GM12878 (cell line): ENCODE data around the gene SMIM28.

Source experiments
- ATF3 ChIP-seq: IDR thresholded peaks from 2 replicates; pipeline ENCODE4 v1.6.1; 2011; ENCODE audit warnings: low read depth, mild to moderate bottlenecking, low read length, moderate library complexity, borderline replicate concordance; ENCODE audit errors: extremely low read depth
- CTCF ChIP-seq, 3 experiments: IDR thresholded peaks in 2 of 3; conservative IDR thresholded peaks in 1 of 3; 2 replicates each; pipeline ENCODE4 v1.5.1; 2011; ENCODE audit warnings: low read depth in 3 of 3, low read length in 3 of 3, mild to moderate bottlenecking in 3 of 3, control low read depth in 2 of 3, moderate library complexity in 2 of 3, inconsistent platforms in 1 of 3, mixed read lengths in 1 of 3; ENCODE audit not compliant: control insufficient read depth in 2 of 3, insufficient read depth in 1 of 3; ENCODE audit errors: extremely low read depth in 1 of 3
- E2F4 ChIP-seq: IDR thresholded peaks from 2 replicates; pipeline ENCODE4 v1.6.1; 2012; ENCODE audit warnings: low read depth, low read length, improper control_type of control experiment
- EZH2 ChIP-seq: IDR thresholded peaks from 2 replicates; pipeline ENCODE4 v1.6.1; 2012; ENCODE audit warnings: low read depth, mild to moderate bottlenecking, control low read depth, inconsistent platforms, low read length, borderline replicate concordance; ENCODE audit not compliant: control insufficient read depth
- HDGF ChIP-seq: fragments of 450-650 bp; IDR thresholded peaks from 2 replicates; pipeline ENCODE4 v1.6.1; 2016; ENCODE audit warnings: antibody characterized with exemption
- KLF5 ChIP-seq: fragments of 450-650 bp; IDR thresholded peaks from 2 replicates; pipeline ENCODE4 v1.6.1; 2014; ENCODE audit warnings: mild to moderate bottlenecking; ENCODE audit not compliant: partially characterized antibody
- POLR2A ChIP-seq: IDR thresholded peaks from 2 replicates; pipeline ENCODE4 v1.6.1; 2011; ENCODE audit warnings: low read depth, mild to moderate bottlenecking, low read length
- RAD21 ChIP-seq: IDR thresholded peaks from 2 replicates; pipeline ENCODE4 v1.6.1; 2011; ENCODE audit warnings: mild to moderate bottlenecking, low read depth, low read length, moderate library complexity; ENCODE audit not compliant: insufficient read depth
- USF1 ChIP-seq: IDR thresholded peaks from 2 replicates; pipeline ENCODE4 v1.6.1; 2011; ENCODE audit warnings: borderline replicate concordance, low read depth, mild to moderate bottlenecking, moderate library complexity, mixed read lengths, low read length; ENCODE audit not compliant: insufficient read depth; ENCODE audit errors: extremely low read length
- YY1 ChIP-seq: IDR thresholded peaks from 2 replicates; pipeline ENCODE4 v1.6.1; 2011; ENCODE audit warnings: low read depth, mild to moderate bottlenecking, low read length

- TF ChIP-seq POLR2A, result no peak
- no peak for TF ChIP-seq ATF3
- no peak for TF ChIP-seq USF1
- no peak for TF ChIP-seq KLF5
- no peak for TF ChIP-seq CTCF (IDR thresholded peaks at IDR 0.05 in 2 of 3, conservative IDR thresholded peaks at IDR 0.05 in 1 of 3; ENCODE audit: control insufficient read depth in 2 of 3, extremely low read depth in 1 of 3, insufficient read depth in 1 of 3, low read depth in 3 of 3, low read length in 3 of 3)
- TF ChIP-seq RAD21, result no peak
- TF ChIP-seq HDGF, result no peak
- TF ChIP-seq EZH2, result no peak
- TF ChIP-seq E2F4, result no peak
- no peak for TF ChIP-seq YY1
Measured at GRCh38 chr6:138424004-138424904, 46.5 kb downstream of the SMIM28 start.
